Mesenchymal stem cell (in vitro differentiated cells and primary cell): Measurements from ENCODE around the gene SGK1.

Experiments used
- DNase-seq: peaks from one replicate; pipeline ENCODE4 v3.0.0-alpha.2; 2013
- H2AFZ ChIP-seq: one replicate; pipeline ENCODE4 v1.6.1; 2013; ENCODE audit warnings: low read depth, mild to moderate bottlenecking, control low read depth, inconsistent platforms, low read length, moderate library complexity
- H2AK5ac ChIP-seq: 2 replicates; pipeline ENCODE4 v1.6.1; 2013; ENCODE audit warnings: low read length, moderate library complexity, mild to moderate bottlenecking, inconsistent platforms; ENCODE audit not compliant: severe bottlenecking
- H2BK120ac ChIP-seq: one replicate; pipeline ENCODE4 v1.6.1; 2013; ENCODE audit warnings: low read depth, mild to moderate bottlenecking, inconsistent platforms, low read length, moderate library complexity
- H2BK12ac ChIP-seq, 2 experiments: one replicate each; pipeline ENCODE4 v1.6.1; 2013; ENCODE audit warnings: inconsistent platforms in 2 of 2, low read length in 2 of 2, mild to moderate bottlenecking in 2 of 2, moderate library complexity in 2 of 2, control low read depth in 1 of 2
- H2BK15ac ChIP-seq: one replicate; pipeline ENCODE4 v1.6.1; 2013; ENCODE audit warnings: mild to moderate bottlenecking, low read depth, inconsistent platforms; ENCODE audit not compliant: poor library complexity, severe bottlenecking
- H2BK5ac ChIP-seq: 2 replicates; pipeline ENCODE4 v1.6.1; 2013; ENCODE audit warnings: low read depth, mild to moderate bottlenecking, low read length, control low read depth, inconsistent platforms; ENCODE audit not compliant: poor library complexity, severe bottlenecking
- H3K14ac ChIP-seq, 2 experiments: one replicate each; pipeline ENCODE4 v1.6.1; 2013; ENCODE audit warnings: inconsistent platforms in 2 of 2, low read length in 2 of 2, control low read depth in 1 of 2, mild to moderate bottlenecking in 1 of 2, moderate library complexity in 1 of 2
- H3K18ac ChIP-seq, 2 experiments: one replicate each; pipeline ENCODE4 v1.6.1; 2013; ENCODE audit warnings: inconsistent platforms in 2 of 2, low read length in 2 of 2, control low read depth in 1 of 2, low read depth in 1 of 2, mild to moderate bottlenecking in 1 of 2
- H3K23ac ChIP-seq, 2 experiments: one replicate each; pipeline ENCODE4 v1.6.1; 2013; ENCODE audit warnings: inconsistent platforms in 2 of 2, low read length in 2 of 2, mild to moderate bottlenecking in 2 of 2, moderate library complexity in 2 of 2, control low read depth in 1 of 2
- H3K27ac ChIP-seq: 2 replicates; pipeline ENCODE4 v1.5.1; 2013; ENCODE audit warnings: mild to moderate bottlenecking, moderate library complexity, low read length, control low read depth, inconsistent platforms; ENCODE audit not compliant: poor library complexity, severe bottlenecking
- H3K27me3 ChIP-seq, 2 experiments: 2 replicates each; pipeline versions ENCODE4 v1.6.1 to v1.7.0; 2013; ENCODE audit warnings: low read length in 2 of 2, mild to moderate bottlenecking in 2 of 2, moderate library complexity in 2 of 2, control low read depth in 1 of 2, inconsistent platforms in 1 of 2; ENCODE audit not compliant: control insufficient read depth in 1 of 2, insufficient read depth in 1 of 2
- H3K36me3 ChIP-seq, 2 experiments: 2 replicates each; pipeline versions ENCODE4 v1.6.1 to v1.7.0; 2013; ENCODE audit warnings: low read length in 2 of 2, control low read depth in 1 of 2, inconsistent platforms in 1 of 2, low read depth in 1 of 2, mild to moderate bottlenecking in 1 of 2; ENCODE audit not compliant: insufficient read depth in 2 of 2, control insufficient read depth in 1 of 2
- H3K4ac ChIP-seq, 2 experiments: one replicate each; pipeline ENCODE4 v1.6.1; 2013; ENCODE audit warnings: inconsistent platforms in 2 of 2, low read length in 2 of 2, mild to moderate bottlenecking in 2 of 2, moderate library complexity in 2 of 2, control low read depth in 1 of 2, low read depth in 1 of 2
- H3K4me1 ChIP-seq: 2 replicates; pipeline ENCODE4 v1.6.1; 2013; ENCODE audit warnings: low read depth, low read length, control low read depth; ENCODE audit not compliant: control insufficient read depth, insufficient read depth
- H3K4me2 ChIP-seq: 2 replicates; pipeline ENCODE4 v1.6.1; 2013; ENCODE audit warnings: low read length, mild to moderate bottlenecking, inconsistent platforms; ENCODE audit not compliant: poor library complexity, severe bottlenecking
- H3K4me3 ChIP-seq, 2 experiments: 2 replicates each; pipeline versions ENCODE4 v1.5.1 to v1.7.0; 2013; ENCODE audit warnings: low read length in 2 of 2, mild to moderate bottlenecking in 2 of 2, control low read depth in 1 of 2, low read depth in 1 of 2; ENCODE audit not compliant: insufficient read depth in 1 of 2
- H3K79me1 ChIP-seq: replicated peaks from 2 replicates; pipeline ENCODE4 v1.6.1; 2013; ENCODE audit warnings: mild to moderate bottlenecking, control low read depth, low read length, inconsistent platforms; ENCODE audit not compliant: poor library complexity, severe bottlenecking
- H3K9ac ChIP-seq: 2 replicates; pipeline ENCODE4 v1.7.0; 2013; ENCODE audit warnings: mild to moderate bottlenecking, low read length, moderate library complexity
- H3K9me3 ChIP-seq: 2 replicates; pipeline ENCODE4 v1.7.0; 2013; ENCODE audit warnings: mild to moderate bottlenecking, low read length; ENCODE audit not compliant: control insufficient read depth
- H4K8ac ChIP-seq: one replicate; pipeline ENCODE4 v1.6.1; 2013; ENCODE audit warnings: inconsistent platforms, mild to moderate bottlenecking, low read length, moderate library complexity
- H4K91ac ChIP-seq: one replicate; pipeline ENCODE4 v1.6.1; 2013; ENCODE audit warnings: mild to moderate bottlenecking, low read length, inconsistent platforms
- WGBS: methylation state at CpG from one replicate; pipeline ENCODE4 v1.1.7; 2013; ENCODE audit warnings: mixed read lengths; 5-methylcytosine and 5-hydroxymethylcytosine counted together

Gene SGK1

DNA sequence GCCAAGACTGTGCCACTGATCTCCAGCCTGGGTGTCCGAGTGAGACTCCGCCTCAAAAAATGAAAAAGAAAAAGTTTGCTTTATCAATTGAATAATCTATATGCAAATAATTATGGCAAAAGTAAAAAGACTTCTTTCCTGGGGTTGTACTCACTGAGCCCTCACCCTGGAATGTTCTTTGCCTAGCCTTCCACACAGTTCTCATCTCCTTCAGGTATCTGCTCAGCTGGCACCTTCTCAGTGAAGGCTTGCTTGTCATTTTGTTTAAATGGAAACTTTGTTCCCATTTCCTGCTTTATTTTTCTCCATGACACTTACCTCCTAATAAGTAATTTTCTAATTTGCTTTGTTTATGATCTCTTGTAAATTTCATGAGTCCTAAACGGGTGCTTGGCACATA lies 96.7 kb downstream of the SGK1 start:
- Histone ChIP-seq H3K4me1 (peaks cover 9% of the 10 kb centered on the region), H2BK12ac (no peak overlapping the region), H3K27me3 (no peaks in the 10 kb centered on the region), H2BK5ac (no peak overlapping the region), H2BK120ac (no peak overlapping the region), H3K4ac (no peak overlapping the region), H3K36me3 (no peaks in the 10 kb centered on the region), H3K14ac (no peak overlapping the region), H2AK5ac (peak overlapping the region; percentile 87), H3K4me2 (no peak overlapping the region), H2AFZ (no peak overlapping the region), H3K27ac (no peak overlapping the region), H3K18ac (no peak overlapping the region), H4K91ac (no peak overlapping the region), H3K9ac (no peak overlapping the region), H3K4me3 (no peak overlapping the region), H4K8ac (no peak overlapping the region), H3K79me1 (no peaks in the 10 kb centered on the region), H3K23ac (no peak overlapping the region), H3K9me3 (no peaks in the 10 kb centered on the region), H2BK15ac (no peak overlapping the region)
- no peak for DNase-seq
- 67% methylated on average over 1 of the region's 3 CpGs for WGBS

DNA sequence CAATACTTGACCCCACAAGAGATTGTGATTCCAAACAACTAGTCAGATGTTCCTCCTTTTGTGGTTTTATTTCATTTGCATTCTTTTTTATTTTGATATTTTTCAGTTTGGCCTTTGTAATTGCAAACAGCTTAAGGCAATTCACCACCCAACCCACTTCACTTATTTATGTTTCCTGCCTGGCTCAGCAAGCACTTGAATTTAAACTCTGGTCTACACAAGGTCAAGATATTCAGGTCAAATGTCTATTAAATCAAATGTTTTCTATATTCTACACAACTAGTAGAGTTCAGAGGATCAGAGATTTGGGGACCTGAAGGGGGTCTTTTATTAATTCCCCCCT lies 100.1 kb downstream of the SGK1 start:
- Histone ChIP-seq H2AK5ac (no peak overlapping the region), H3K4me3 (no peak overlapping the region), H3K9me3 (no peaks in the 10 kb centered on the region), H2BK5ac (no peak overlapping the region), H3K36me3 (no peaks in the 10 kb centered on the region), H2BK15ac (no peak overlapping the region), H2BK12ac (no peak overlapping the region), H2AFZ (no peak overlapping the region), H4K91ac (no peak overlapping the region), H3K4me1 (peaks cover 4% of the 10 kb centered on the region), H3K27me3 (no peaks in the 10 kb centered on the region), H3K9ac (no peak overlapping the region), H2BK120ac (no peak overlapping the region), H3K4me2 (no peak overlapping the region), H3K23ac (no peak overlapping the region), H4K8ac (no peak overlapping the region), H3K27ac (no peak overlapping the region), H3K14ac (no peak overlapping the region), H3K79me1 (no peaks in the 10 kb centered on the region), H3K18ac (no peak overlapping the region), H3K4ac (no peak overlapping the region)
- DNase-seq = peak; percentile 26

DNA sequence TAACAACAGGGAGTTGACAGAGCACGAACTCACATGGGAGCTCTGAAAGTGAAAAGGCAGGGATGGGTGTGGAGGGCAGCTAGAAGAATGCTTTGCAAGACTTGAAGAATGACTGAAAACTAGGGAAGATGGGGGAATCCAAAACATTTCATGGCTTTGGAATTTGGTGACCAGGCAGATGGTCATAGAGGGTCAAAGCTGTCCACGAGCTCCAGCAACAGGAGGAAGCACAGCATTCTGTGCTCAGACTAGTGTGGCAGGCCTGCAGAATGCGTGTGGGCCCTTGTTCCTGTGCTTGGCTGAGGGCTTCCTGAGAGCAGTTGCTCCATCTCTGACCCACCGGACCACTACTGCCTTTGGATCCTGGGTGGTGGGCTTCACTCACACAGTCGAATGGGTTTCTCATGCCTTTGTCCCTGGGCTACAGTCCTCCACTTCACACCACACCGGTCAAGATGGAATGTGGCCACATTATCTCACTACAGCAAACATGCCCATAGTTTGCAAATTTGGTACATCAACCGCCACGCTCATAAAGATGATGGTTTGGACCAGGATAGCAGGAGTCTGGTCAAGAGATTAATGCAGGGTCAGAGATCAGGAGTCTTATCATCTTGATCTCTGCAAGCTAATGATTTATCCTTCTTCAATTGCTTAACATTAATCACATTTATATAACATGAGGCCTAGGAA lies 100.7 kb downstream of the SGK1 start:
- H4K8ac ChIP-seq = no peak overlapping the region
- no peak overlapping the region for H3K4ac ChIP-seq
- no peaks in the 10 kb centered on the region for H3K9me3 ChIP-seq
- no peak overlapping the region for H2BK15ac ChIP-seq
- H2BK120ac ChIP-seq = no peak overlapping the region
- no peak overlapping the region for H2BK5ac ChIP-seq
- no peak overlapping the region for H3K9ac ChIP-seq
- no peak overlapping the region for H3K27ac ChIP-seq
- H3K36me3 ChIP-seq = no peaks in the 10 kb centered on the region
- no peak overlapping the region for H3K23ac ChIP-seq
- H3K14ac ChIP-seq = no peak overlapping the region
- no peak overlapping the region for H2AK5ac ChIP-seq
- H2BK12ac ChIP-seq = no peak overlapping the region
- H3K27me3 ChIP-seq = no peaks in the 10 kb centered on the region
- 75% methylated on average over 6 of the region's 8 CpGs for WGBS
- peak overlapping the region in 1 of 2 experiments; percentile 46 for H3K18ac ChIP-seq
- no peak overlapping the region for H2AFZ ChIP-seq
- H3K4me2 ChIP-seq = no peak overlapping the region
- no peak overlapping the region for H4K91ac ChIP-seq
- H3K4me1 ChIP-seq = peaks cover 4% of the 10 kb centered on the region
- no peak overlapping the region for H3K4me3 ChIP-seq
- H3K79me1 ChIP-seq = no peaks in the 10 kb centered on the region
- DNase-seq = peak; percentile 27

DNA sequence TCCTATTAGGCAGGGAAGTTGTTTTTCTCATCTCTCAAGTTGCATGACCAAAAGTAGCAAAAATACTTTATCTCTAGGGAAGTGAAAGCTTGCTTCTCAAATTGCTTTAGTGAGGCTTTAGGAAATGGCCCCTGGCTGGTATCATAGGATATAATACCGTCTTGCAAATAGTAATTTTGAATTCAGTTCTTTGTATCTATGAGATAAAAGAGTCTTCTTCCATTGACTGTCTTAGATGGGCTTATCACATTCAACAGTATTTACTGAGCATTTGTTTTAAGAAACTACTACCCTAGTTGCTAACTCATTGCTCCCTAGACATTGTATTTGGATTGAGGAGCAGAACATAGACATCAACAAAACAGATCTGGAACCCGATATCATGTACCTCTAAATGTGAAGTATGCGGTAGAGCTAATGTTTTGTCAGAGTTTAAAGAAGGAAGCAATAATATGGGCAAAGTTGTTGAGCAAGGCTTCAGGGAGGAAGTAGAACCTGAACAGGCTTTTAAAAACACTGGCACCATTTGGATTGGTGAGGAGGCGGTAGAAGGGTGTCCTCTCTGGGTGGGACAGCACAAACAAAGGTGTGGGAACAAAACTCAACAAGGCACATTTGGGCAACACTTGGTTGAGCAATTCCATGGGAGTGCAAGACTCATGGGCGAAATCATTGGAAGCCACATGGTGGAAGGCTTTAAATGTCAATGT lies 101.5 kb downstream of the SGK1 start:
- no peak overlapping the region for H2AK5ac ChIP-seq
- H3K18ac ChIP-seq = no peak overlapping the region
- H2AFZ ChIP-seq = no peak overlapping the region
- no peak overlapping the region for H3K4ac ChIP-seq
- H3K14ac ChIP-seq = no peak overlapping the region
- no peak overlapping the region for H3K4me3 ChIP-seq
- H2BK12ac ChIP-seq = no peak overlapping the region
- H3K9me3 ChIP-seq = no peaks in the 10 kb centered on the region
- H3K23ac ChIP-seq = no peak overlapping the region
- no peak for DNase-seq
- no peak overlapping the region for H2BK120ac ChIP-seq
- no peak overlapping the region for H3K27ac ChIP-seq
- no peak overlapping the region for H2BK15ac ChIP-seq
- H4K91ac ChIP-seq = no peak overlapping the region
- no peaks in the 10 kb centered on the region for H3K36me3 ChIP-seq
- WGBS = 99% methylated on average over 5 of the region's 5 CpGs
- no peak overlapping the region for H3K9ac ChIP-seq
- no peaks in the 10 kb centered on the region for H3K27me3 ChIP-seq
- peaks cover 4% of the 10 kb centered on the region for H3K4me1 ChIP-seq
- no peak overlapping the region for H2BK5ac ChIP-seq
- H4K8ac ChIP-seq = no peak overlapping the region
- no peaks in the 10 kb centered on the region for H3K79me1 ChIP-seq
- H3K4me2 ChIP-seq = no peak overlapping the region
